Measurements from ENCODE around the gene SRCIN1.
A peak's percentile ranks its signal among the peaks of the same experiment; 100 is the strongest.
"Not testable (repeated sequence)": the region's sequence is repeated elsewhere in the genome, so short reads cannot be mapped to it uniquely, and the experiment has no call there.

SRCIN1 gene

GRCh38 chr17:38511150-38512108, 94.3 kb downstream of the SRCIN1 start:
- no peak for DNase-seq (ENCODE audit: low read depth in 2 of 2)

DNA sequence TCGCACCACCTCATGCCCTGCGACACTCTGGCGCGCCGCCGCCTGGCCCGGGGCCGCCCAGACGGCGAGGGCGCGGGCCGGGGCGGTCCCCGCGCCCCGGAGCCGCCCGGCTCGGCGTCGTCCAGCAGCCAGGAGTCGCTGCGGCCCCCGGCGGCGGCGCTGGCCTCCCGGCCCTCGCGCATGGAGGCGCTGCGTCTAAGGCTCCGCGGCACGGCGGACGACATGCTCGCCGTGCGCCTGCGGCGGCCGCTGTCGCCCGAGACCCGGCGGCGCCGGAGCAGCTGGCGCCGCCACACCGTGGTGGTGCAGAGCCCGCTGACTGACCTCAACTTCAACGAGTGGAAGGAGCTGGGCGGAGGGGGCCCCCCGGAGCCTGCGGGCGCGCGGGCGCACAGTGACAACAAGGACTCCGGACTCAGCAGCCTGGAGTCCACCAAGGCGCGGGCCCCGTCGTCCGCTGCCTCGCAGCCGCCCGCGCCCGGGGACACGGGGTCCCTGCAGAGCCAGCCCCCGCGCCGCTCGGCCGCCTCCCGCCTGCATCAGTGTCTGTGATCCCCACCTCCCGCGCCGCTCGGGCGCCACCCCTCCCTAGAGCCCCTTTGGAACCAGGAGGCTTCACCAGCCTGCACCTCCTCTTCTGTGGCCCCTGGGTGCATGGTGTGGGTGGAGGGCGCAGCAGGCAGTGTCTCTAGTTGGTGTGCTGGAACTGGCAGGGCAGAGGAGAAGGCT, 95.2 kb downstream of the SRCIN1 start:
- no peak for DNase-seq (ENCODE audit: low read depth in 2 of 2)

DNA sequence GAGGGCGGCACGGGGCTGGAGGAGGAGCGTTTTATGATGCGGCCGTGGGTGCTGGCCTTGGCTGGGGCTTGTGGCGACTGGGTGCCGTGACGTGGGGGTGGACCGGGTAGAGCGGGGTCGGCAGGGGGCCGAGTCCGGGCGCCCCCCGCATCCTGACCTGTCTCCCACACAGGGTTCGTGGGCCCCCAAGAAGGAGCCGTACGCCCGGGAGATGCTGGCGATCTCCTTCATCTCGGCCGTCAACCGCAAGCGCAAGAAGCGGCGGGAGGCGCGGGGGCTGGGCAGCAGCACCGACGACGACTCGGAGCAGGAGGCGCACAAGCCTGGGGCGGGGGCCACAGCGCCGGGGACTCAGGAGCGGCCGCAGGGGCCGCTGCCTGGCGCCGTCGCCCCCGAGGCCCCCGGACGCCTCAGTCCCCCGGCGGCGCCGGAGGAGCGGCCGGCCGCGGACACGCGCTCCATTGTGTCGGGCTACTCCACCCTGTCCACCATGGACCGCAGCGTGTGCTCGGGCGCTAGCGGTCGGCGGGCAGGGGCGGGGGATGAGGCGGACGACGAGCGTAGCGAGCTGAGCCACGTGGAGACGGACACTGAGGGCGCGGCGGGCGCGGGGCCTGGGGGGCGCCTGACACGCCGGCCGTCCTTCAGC, 95.9 kb downstream of the SRCIN1 start:
- DNase-seq (ENCODE audit: low read depth in 2 of 2) = no peak

DNA sequence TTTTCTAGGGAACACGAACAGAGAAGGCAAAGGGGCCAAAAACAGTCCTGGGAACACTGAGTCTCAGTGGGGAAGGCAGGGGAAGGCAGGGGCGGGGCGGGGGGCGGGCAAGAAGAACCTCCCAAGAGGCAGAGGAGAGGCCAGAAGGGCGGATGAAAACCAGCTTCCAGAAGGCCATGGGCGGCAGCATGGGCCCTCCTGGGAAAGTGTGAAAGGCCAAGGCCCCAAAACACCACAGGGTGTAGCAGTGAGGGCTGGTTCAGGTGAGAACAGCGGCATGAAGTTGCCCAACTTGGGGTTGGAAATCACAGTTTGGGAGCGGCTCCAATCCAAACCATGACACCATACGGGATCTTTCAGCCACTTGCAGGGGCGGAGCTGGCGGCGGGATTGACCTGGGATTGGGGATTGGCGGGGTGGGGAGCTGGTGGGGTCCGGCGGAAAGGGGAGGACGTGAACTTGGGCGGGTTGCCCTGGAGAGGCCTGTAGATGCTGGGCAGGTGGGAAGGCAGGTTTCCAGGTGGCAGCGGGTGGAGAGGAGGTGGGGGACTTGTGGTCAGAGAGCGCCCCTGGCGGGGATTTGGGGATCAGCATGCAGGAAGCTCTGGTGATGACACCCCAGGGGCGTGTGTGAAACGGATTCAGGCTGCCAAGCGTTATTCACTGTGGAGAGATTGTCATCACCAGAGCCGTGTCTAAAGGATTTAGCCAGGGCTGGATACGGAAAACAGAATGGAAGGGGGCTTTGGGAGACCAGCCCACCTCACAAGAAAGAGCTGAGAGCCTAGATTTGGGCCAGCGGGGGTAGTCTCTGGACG, 96.6 kb downstream of the SRCIN1 start:
- peak; percentile 22 to 27 for DNase-seq (ENCODE audit: low read depth in 2 of 2)

DNA sequence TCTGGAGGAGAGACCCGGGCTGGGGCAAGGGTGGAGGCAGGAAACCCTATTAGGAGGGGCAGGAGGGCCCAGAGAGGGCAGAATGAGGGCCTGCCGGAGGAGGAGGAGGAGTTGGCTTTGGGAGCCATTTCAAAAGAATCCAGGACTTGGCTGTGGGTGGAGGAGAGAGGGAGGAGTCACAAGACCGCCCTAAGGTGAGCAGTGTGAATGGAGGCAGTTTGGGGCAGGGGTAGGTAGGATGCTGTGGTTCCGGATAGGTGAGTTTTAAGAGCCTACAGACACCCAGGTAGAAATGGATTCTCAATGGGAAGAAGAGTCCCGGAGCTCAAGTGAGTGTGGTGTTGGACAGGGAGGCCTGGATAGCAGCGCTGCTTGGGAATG, 97.2 kb downstream of the SRCIN1 start:
- no peak for DNase-seq (ENCODE audit: low read depth in 2 of 2)

DNA sequence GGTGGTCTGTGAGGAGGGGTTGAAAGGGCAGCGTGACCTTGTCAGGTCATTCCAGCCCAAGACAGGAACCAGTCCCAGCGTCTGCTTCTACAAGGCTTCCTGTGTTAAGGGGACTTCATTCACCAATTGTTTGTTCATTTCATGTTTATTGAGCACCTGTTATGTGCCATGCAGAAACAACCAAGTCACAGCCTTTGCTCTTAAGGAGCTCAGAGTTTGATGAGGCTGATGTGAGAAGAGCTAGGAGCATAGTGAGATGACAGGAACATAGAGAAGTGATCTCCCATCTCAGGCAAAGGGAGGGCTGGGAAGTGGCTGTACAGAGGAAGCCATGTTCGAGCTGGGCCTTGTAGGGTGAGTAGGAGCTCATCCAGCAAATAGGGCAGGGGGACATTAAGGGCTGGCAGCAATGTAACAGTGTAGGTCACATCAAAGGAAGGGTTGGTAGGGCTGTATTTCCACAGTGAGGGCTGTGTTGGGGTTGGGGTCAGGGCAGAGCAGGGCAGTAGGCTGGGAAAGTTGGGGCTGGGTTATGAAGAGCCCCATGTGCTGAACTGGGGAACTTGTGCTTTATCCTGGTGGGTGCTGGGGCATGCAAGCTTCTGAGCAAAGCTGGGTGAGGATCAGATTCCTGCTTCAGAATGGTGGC, 97.7 kb downstream of the SRCIN1 start:
- DNase-seq (ENCODE audit: low read depth in 2 of 2) = no peak

DNA sequence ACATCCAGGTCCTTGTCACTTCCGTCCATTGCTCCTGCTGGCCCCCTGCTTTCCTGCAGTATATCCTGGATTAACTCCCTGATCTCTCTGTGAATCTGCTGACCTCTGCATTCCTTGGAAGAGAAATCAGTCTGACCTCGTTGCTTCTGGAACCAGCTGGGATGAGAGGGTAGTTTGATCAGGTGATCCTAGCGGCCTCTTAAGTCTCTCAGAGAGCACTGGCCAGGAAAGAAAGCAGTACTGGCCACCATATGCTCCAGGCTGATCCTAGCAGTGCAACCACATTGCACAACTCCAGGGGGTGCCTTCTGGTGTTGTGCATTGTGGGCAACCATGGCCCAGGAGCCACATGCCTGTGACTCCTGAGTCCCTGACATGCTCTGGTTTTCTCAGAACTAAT, 98.3 kb downstream of the SRCIN1 start:
- no peak for DNase-seq (ENCODE audit: low read depth in 2 of 2)

GRCh38 chr17:38504216-38504615, 101.5 kb downstream of the SRCIN1 start:
- DNase-seq (ENCODE audit: low read depth in 2 of 2) = no peak

- DNase-seq (ENCODE audit: low read depth in 2 of 2) = not testable (repeated sequence)
These were observed 102.4 kb downstream of the SRCIN1 start for GRCh38 chr17:38503286-38503913.

GRCh38 chr17:38501718-38502117, 104.0 kb downstream of the SRCIN1 start:
- DNase-seq (ENCODE audit: low read depth in 2 of 2) = not testable (repeated sequence)

DNA sequence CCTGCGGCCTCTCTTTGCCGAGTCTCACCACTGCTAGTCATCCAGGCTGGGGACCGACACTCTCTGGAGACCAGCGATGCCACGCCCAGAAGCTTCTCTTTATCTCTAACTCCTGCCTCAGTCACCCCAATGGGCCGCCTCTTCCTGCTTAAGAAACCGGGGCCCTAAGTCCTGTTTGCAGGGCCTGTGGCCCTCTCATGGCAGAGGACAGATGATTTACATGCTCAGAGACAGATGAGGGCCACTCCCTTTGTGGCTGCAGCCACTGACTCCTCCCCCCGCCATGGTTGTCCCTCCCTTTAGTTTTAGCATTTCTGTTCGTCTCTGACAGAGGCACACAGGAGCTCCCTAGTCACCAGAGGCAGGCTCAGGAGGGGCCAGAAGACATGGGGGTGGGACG, 106.5 kb downstream of the SRCIN1 start:
- DNase-seq (ENCODE audit: low read depth in 2 of 2) = not testable (repeated sequence)

DNA sequence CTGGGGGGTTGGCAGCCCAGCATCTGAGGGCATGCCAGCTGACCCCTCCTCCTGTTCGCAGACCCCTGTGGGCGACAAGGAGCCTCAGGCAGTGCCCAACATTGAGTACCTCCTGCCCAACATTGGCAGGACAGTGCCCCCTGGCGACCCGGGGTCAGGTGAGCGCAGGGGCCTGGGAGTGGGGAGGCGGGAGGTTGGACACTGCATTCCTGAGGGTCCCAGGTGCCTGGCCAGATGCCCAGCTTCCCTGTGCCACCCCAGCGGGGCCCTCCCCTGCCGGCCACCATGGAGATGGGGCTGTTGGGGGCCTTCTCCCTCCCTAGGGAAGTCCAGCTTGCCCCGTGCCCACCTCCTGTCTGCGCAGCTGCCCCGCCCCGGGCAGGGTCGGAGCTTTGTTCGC, 107.4 kb downstream of the SRCIN1 start:
- DNase-seq (ENCODE audit: low read depth in 2 of 2) = no peak

GRCh38 chr17:38497656-38498055, 108.1 kb downstream of the SRCIN1 start:
- not testable (repeated sequence) for DNase-seq (ENCODE audit: low read depth in 2 of 2)

GRCh38 chr17:38494152-38494551, 111.6 kb downstream of the SRCIN1 start:
- DNase-seq (ENCODE audit: low read depth in 2 of 2) = not testable (repeated sequence)

- peak; percentile 77 to 80 for DNase-seq (ENCODE audit: low read depth in 2 of 2)
These were observed 113.4 kb downstream of the SRCIN1 start for GRCh38 chr17:38492067-38493040.

- DNase-seq (ENCODE audit: low read depth in 2 of 2) = not testable (repeated sequence)
These were observed 114.2 kb downstream of the SRCIN1 start for GRCh38 chr17:38491346-38492066.

DNA sequence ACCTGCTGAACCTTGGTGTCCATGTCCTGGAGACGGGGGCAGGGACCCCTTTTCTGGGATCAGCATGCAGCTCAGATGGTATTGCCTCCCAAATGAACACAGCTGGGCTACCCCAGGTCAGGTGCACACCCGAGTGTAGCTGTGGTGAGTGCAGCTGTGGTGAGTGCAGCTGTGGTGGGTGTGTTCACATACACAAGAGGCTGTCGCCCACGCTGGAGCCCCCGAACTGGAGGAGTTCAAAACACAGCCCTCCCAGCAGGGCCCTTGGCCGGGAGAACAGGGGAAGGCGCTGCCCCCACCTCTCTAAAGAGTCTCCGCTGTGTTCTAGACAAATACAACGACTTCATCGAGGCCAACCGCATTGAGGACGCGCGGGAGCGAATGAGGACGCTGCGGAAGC, 116.0 kb downstream of the SRCIN1 start:
- DNase-seq (ENCODE audit: low read depth in 2 of 2) = not testable (repeated sequence)

DNA sequence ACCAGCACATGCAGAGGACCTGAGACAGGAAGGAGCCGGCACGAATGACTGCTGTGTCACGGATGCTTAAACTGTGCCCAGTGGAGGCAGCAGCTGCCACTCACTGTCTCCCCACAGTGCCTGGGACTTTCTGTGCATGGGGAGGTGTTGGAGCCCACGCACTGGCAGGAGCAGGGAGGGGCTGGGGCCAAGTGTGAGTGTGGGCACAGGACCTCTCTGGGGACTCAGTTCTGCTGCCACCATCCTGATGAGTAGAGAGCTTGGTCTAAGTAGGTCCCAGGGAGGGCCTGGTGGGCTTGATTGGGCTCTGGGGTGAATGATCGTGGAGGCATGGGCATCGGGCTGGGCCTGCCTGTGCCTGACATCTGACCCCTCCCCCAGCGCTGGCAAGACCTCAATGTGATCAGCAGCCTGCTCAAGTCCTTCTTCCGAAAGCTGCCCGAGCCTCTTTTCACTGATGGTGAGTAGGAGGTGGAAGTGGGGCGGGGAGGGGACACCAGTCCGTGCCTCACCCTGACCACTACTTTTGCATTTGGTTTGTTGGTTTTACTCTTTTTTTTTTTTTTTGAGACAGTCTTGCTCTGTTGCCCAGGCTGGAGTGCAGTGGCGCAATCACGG, 120.0 kb downstream of the SRCIN1 start:
- DNase-seq (ENCODE audit: low read depth in 2 of 2) = not testable (repeated sequence)

Data from stimulated activated CD8-positive, alpha-beta memory T cell treated with anti-CD3 and anti-CD28 coated beads, Interleukin-7, amount 100 ng/mL, for 1 hour (primary cell).